K562 (cell line): Measurements from ENCODE around the gene RHBDF2. TPM values are rescaled to one million over a fixed set of nuclear protein-coding genes. Genes with fewer than 3 reads are reported as not detected.

Source experiments
- ATF4 ChIP-seq: fragments of 450-650 bp; formaldehyde crosslinking; IDR thresholded peaks from 2 replicates; pipeline ENCODE4 v1.4.0; 2022; ENCODE audit warnings: mild to moderate bottlenecking, moderate library complexity
- BCOR ChIP-seq: fragments of 450-650 bp; IDR thresholded peaks from 2 replicates; pipeline ENCODE4 v1.6.1; 2016
- CAMTA2 ChIP-seq: fragments of 250-450 bp; sonication (Bioruptor Pico); conservative IDR thresholded peaks from 2 replicates; pipeline ENCODE4 v1.5.1; 2022
- CHD2 ChIP-seq: IDR thresholded peaks from 2 replicates; pipeline ENCODE4 v1.6.1; 2011; ENCODE audit warnings: low read depth, low read length
- CXXC5 ChIP-seq: fragments of 250-450 bp; sonication (Bioruptor Pico); IDR thresholded peaks from 2 replicates; pipeline ENCODE4 v1.8.0; 2022; ENCODE audit warnings: inconsistent platforms, mild to moderate bottlenecking, moderate library complexity
- GABPB1 ChIP-seq: sonication (generic); formaldehyde crosslinking; IDR thresholded peaks from 2 replicates; pipeline ENCODE4 v1.8.0; 2022; ENCODE audit warnings: mild to moderate bottlenecking, missing genetic modification reagents
- HMGN3 ChIP-seq: IDR thresholded peaks from 2 replicates; pipeline ENCODE4 v1.6.1; 2011; ENCODE audit warnings: borderline replicate concordance, low read depth, mild to moderate bottlenecking, mixed read lengths, low read length; ENCODE audit not compliant: insufficient read length; ENCODE audit errors: extremely low read depth
- HMGXB4 ChIP-seq: sonication (generic); formaldehyde crosslinking; IDR thresholded peaks from 2 replicates; pipeline ENCODE4 v1.8.1; 2023; ENCODE audit warnings: mild to moderate bottlenecking, missing genetic modification reagents
- HNRNPUL1 ChIP-seq: fragments of 200-400 bp; formaldehyde crosslinking; IDR thresholded peaks from 2 replicates; pipeline ENCODE4 v1.6.1; 2017; ENCODE audit warnings: low read length
- KDM5B ChIP-seq: fragments of 200-600 bp; sonication (generic); IDR thresholded peaks from 2 replicates; pipeline ENCODE4 v1.6.1; 2012; ENCODE audit warnings: low read depth, mild to moderate bottlenecking, moderate library complexity, low read length, control low read depth, inconsistent platforms; ENCODE audit not compliant: insufficient replicate concordance
- NFRKB ChIP-seq: fragments of 450-650 bp; IDR thresholded peaks from 2 replicates; pipeline ENCODE4 v1.6.1; 2016; ENCODE audit warnings: low read depth
- POLR2G ChIP-seq: fragments of 200-400 bp; formaldehyde crosslinking; IDR thresholded peaks from 2 replicates; pipeline ENCODE4 v1.6.1; 2017; ENCODE audit warnings: low read depth, mild to moderate bottlenecking, antibody characterized with exemption, low read length, moderate library complexity
- POLR2H ChIP-seq: IDR thresholded peaks from 2 replicates; pipeline ENCODE4 v1.6.1; 2016; ENCODE audit warnings: missing genetic modification characterization, low read depth, mild to moderate bottlenecking, control low read depth, missing compliant biosample characterization, moderate library complexity
- POU5F1 ChIP-seq: fragments of 150-350 bp; IDR thresholded peaks from 2 replicates; pipeline ENCODE4 v1.6.1; 2014; ENCODE audit warnings: borderline replicate concordance, low read length, low read depth, mild to moderate bottlenecking; ENCODE audit not compliant: partially characterized antibody
- RBM22 ChIP-seq: fragments of 200-400 bp; formaldehyde crosslinking; IDR thresholded peaks from 2 replicates; pipeline ENCODE4 v1.6.1; 2018; ENCODE audit warnings: low read length, low read depth; ENCODE audit not compliant: poor library complexity, severe bottlenecking
- SIRT6 ChIP-seq: IDR thresholded peaks from one replicate; pipeline ENCODE4 v1.6.1; 2012; ENCODE audit warnings: low read depth, mild to moderate bottlenecking, control low read depth, inconsistent platforms, low read length, moderate library complexity
- TAF7 ChIP-seq: fragments of 450-650 bp; IDR thresholded peaks from 2 replicates; pipeline ENCODE4 v1.6.1; 2016; ENCODE audit warnings: missing genetic modification characterization, missing compliant biosample characterization
- TEAD4 ChIP-seq, 2 experiments: sonication (generic) in 1 of 2; formaldehyde crosslinking in 1 of 2; IDR thresholded peaks; 2 replicates each; pipeline versions ENCODE4 v1.6.1 to v1.8.0; 2012 to 2022; ENCODE audit warnings: borderline replicate concordance in 1 of 2, inconsistent platforms in 1 of 2, low read length in 1 of 2, mild to moderate bottlenecking in 1 of 2, missing genetic modification reagents in 1 of 2
- TFAP4 ChIP-seq: sonication (generic); formaldehyde crosslinking; IDR thresholded peaks from 2 replicates; pipeline ENCODE4 v1.8.0; 2022; ENCODE audit warnings: missing genetic modification reagents, mild to moderate bottlenecking, moderate library complexity, borderline replicate concordance
- TRIM24 ChIP-seq, 2 experiments: fragments of 450-650 bp; IDR thresholded peaks; 2 replicates each; pipeline ENCODE4 v1.6.1; 2016
- WHSC1 ChIP-seq: IDR thresholded peaks from one replicate; pipeline ENCODE4 v1.6.1; 2012; ENCODE audit warnings: low read length, control low read depth, inconsistent platforms
- ZBTB7A ChIP-seq: IDR thresholded peaks from 2 replicates; pipeline ENCODE4 v1.6.1; 2011; ENCODE audit warnings: low read depth, mild to moderate bottlenecking, low read length, moderate library complexity, borderline replicate concordance; ENCODE audit not compliant: control insufficient read depth
- ZNF511 ChIP-seq: sonication (generic); formaldehyde crosslinking; IDR thresholded peaks from 2 replicates; pipeline ENCODE4 v1.8.0; 2022; ENCODE audit warnings: mild to moderate bottlenecking, missing genetic modification reagents
- polyA plus RNA-seq, 8 experiments: library from polyadenylated mRNA; depleted of rRNA in 4 of 8; stranded (reverse) in 5 of 8; unstranded in 3 of 8; fragments of >200 nt; fragmentation: Nextera tagmentation in 2 of 8; fragmentation: Illumina TruSeq in 1 of 8; extraction: Ambion mirVana in 2 of 8; extraction: Trizol in 1 of 8; gene quantifications; 2 replicates each; pipeline versions ENCODE4 v1.2.1 to v1.2.3, GENCODE V29; 2011 to 2014; ENCODE audit warnings: inconsistent platforms in 1 of 8, missing spikeins in 1 of 8
- total RNA-seq, 7 experiments: library from RNA; depleted of rRNA in 6 of 7; stranded (reverse); fragments of >200 nt in 6 of 7; fragmentation: Illumina TruSeq in 2 of 7; extraction: Trizol in 2 of 7; gene quantifications; 2 replicates each; pipeline versions ENCODE4 v1.2.1 to v1.2.3, GENCODE V29; 2011 to 2021; ENCODE audit warnings: low replicate concordance in 1 of 7

The RHBDF2 gene
- total and polyA plus RNA-seq, 9 of the 15 experiments (the other 6 are each of a cell fraction or from before 2014, with no cell fraction given): 0.04 to 2.8 (median 1.1) TPM

GRCh38 chr17:76501018-76501826, at the start of gene RHBDF2 (continued):
- TF ChIP-seq ATF4 (CRISPR knock-in tag): no peak
- TF ChIP-seq RBM22: no peak
- no peak for TF ChIP-seq TEAD4 (IDR thresholded peaks at IDR 0.05; ENCODE audit: low read length)
- TF ChIP-seq TEAD4 (CRISPR knock-in tag; IDR thresholded peaks at IDR 0.05; ENCODE audit: borderline replicate concordance): no peak
- no peak for TF ChIP-seq HNRNPUL1
- TF ChIP-seq WHSC1: no peak
- no peak for TF ChIP-seq SIRT6
- TF ChIP-seq TRIM24 (IDR thresholded peaks at IDR 0.05): no peak
- TF ChIP-seq POLR2G: peak; percentile 77
- TF ChIP-seq CAMTA2 (CRISPR knock-in tag): no peak
- peak; percentile 43 for TF ChIP-seq ZNF511 (CRISPR knock-in tag)
- TF ChIP-seq KDM5B: peak; percentile 76
- TF ChIP-seq CHD2: no peak
- peak; percentile 84 for TF ChIP-seq TFAP4 (CRISPR knock-in tag)
- no peak for TF ChIP-seq POU5F1
- TF ChIP-seq TAF7: no peak
- TF ChIP-seq HMGXB4: no peak
- TF ChIP-seq GABPB1 (CRISPR knock-in tag): no peak
- TF ChIP-seq ZBTB7A: peak; percentile 52; the same call in 1 of the 2 replicates
- TF ChIP-seq HMGN3: peak; percentile 75
- no peak for TF ChIP-seq POLR2H (tag)
- no peak for TF ChIP-seq BCOR
- peak; percentile 79 for TF ChIP-seq CXXC5 (CRISPR knock-in tag)
- no peak for TF ChIP-seq NFRKB
